B cell (primary cell): Measurements from ENCODE around the gene GDPD4.

ENCODE experiments used
- CTCF ChIP-seq: fragments of 200-600 bp; IDR thresholded peaks from one replicate; pipeline ENCODE4 v1.8.0; 2022; ENCODE audit warnings: antibody characterized with exemption, mild to moderate bottlenecking
- EZH2 ChIP-seq: IDR thresholded peaks from 2 replicates; pipeline ENCODE4 v1.6.1; 2012; ENCODE audit warnings: borderline replicate concordance, low read depth, mild to moderate bottlenecking, moderate library complexity, low read length; ENCODE audit not compliant: insufficient read depth, poor library complexity, severe bottlenecking

DNA sequence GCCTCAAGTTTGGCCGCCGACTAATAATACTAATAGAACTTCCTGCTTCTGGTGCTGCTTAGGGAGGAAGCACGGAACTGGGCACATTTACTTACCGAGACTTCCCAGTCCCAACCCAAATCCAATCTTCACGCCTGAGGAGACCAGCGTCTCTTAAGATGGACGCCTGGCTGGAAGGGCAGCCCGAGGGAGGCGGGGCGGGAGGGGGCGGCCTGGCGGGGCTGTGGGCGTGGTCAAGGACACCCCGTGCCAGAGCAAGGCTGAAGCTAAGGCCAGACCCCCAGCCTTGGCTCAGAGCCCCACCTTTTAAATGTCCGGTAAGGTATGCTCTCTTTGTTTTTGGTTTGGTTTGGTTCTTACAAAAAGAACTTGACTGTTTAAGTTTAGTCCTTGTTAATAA is at the start of gene GDPD4:
- TF ChIP-seq EZH2 (no peak), CTCF (no peak)
